HEK293 (cell line): ENCODE data around the gene LCE1D.
A peak's percentile ranks its signal among the peaks of the same experiment; 100 is the strongest.

Experiments used
- CTCF ChIA-PET: fragments of 350-600 bp; formaldehyde crosslinking; extraction: SDS; loops from one replicate; lab custom pipeline; 2021; ENCODE audit warnings: antibody characterized with exemption; lab: Yijun Ruan, JAX
- POLR2A ChIA-PET: fragments of 300-600 bp; formaldehyde crosslinking; extraction: SDS; loops from one replicate; lab custom pipeline; 2020; ENCODE audit warnings: antibody characterized with exemption, inconsistent platforms; lab: Yijun Ruan, JAX
- H3K27ac ChIP-seq: fragments of 200-500 bp; sonication (Bioruptor generic); 2 replicates; pipeline ENCODE4 v1.5.1; 2014; ENCODE audit warnings: low read depth, low read length, control low read depth, inconsistent platforms; ENCODE audit errors: extremely low read depth
- H3K36me3 ChIP-seq, 2 experiments: fragments of 200-500 bp in 1 of 2; sonication (Bioruptor generic) in 1 of 2; 1 replicate in 1 of 2; 2 replicates in 1 of 2; pipeline ENCODE4 v1.5.1; 2014 to 2017; ENCODE audit warnings: inconsistent platforms in 2 of 2, low read length in 2 of 2; ENCODE audit not compliant: control insufficient read depth in 2 of 2, insufficient read depth in 1 of 2
- H3K4me1 ChIP-seq: fragments of 200-500 bp; sonication (Bioruptor generic); 2 replicates; pipeline ENCODE4 v1.5.1; 2014; ENCODE audit warnings: mild to moderate bottlenecking, low read length, inconsistent platforms; ENCODE audit not compliant: control insufficient read depth, insufficient read depth
- H3K4me3 ChIP-seq: 2 replicates; pipeline ENCODE4 v1.5.1; 2011; ENCODE audit warnings: low read depth, mild to moderate bottlenecking, control low read depth, low read length, moderate library complexity
- H3K9me3 ChIP-seq: fragments of 200-500 bp; sonication (Bioruptor generic); 2 replicates; pipeline ENCODE4 v1.5.1; 2014; ENCODE audit warnings: low read depth, low read length, inconsistent platforms; ENCODE audit not compliant: control insufficient read depth, insufficient read depth
- AEBP2 ChIP-seq: fragments of 450-650 bp; formaldehyde crosslinking; IDR thresholded peaks from 2 replicates; pipeline ENCODE4 v1.5.1; 2016; ENCODE audit warnings: missing biosample characterization, missing genetic modification characterization, borderline replicate concordance
- ATF2 ChIP-seq: fragments of 450-650 bp; formaldehyde crosslinking; IDR thresholded peaks from 2 replicates; pipeline ENCODE4 v1.5.1; 2016; ENCODE audit warnings: missing biosample characterization, missing genetic modification characterization, low read depth
- EGR2 ChIP-seq: fragments of 450-650 bp; formaldehyde crosslinking; IDR thresholded peaks from 2 replicates; pipeline ENCODE4 v1.5.1; 2016; ENCODE audit warnings: low read depth, missing biosample characterization, missing genetic modification characterization
- ELK4 ChIP-seq: IDR thresholded peaks from 2 replicates; pipeline ENCODE4 v1.6.1; 2011; ENCODE audit warnings: mild to moderate bottlenecking, low read depth, low read length, borderline replicate concordance
- GLI4 ChIP-seq: fragments of 450-650 bp; formaldehyde crosslinking; IDR thresholded peaks from 2 replicates; pipeline ENCODE4 v1.5.1; 2016; ENCODE audit warnings: missing biosample characterization, missing genetic modification characterization
- IKZF3 ChIP-seq: fragments of 450-650 bp; IDR thresholded peaks from 2 replicates; pipeline ENCODE4 v1.5.0; 2018; ENCODE audit warnings: missing biosample characterization, mild to moderate bottlenecking, missing genetic modification characterization, moderate library complexity
- PRDM10 ChIP-seq: fragments of 450-650 bp; formaldehyde crosslinking; IDR thresholded peaks from 2 replicates; pipeline ENCODE4 v1.5.1; 2016; ENCODE audit warnings: missing biosample characterization, missing genetic modification characterization
- REST ChIP-seq: fragments of 450-650 bp; formaldehyde crosslinking; IDR thresholded peaks from 2 replicates; pipeline ENCODE4 v1.5.1; 2016; ENCODE audit warnings: missing biosample characterization, missing genetic modification characterization
- ZBTB26 ChIP-seq: fragments of 450-650 bp; formaldehyde crosslinking; optimal IDR thresholded peaks from 2 replicates; pipeline ENCODE3; 2016; ENCODE audit warnings: missing biosample characterization, mild to moderate bottlenecking, missing genetic modification characterization
- ZNF2 ChIP-seq: fragments of 450-650 bp; formaldehyde crosslinking; IDR thresholded peaks from 2 replicates; pipeline ENCODE4 v1.5.1; 2016; ENCODE audit warnings: missing biosample characterization, missing genetic modification characterization
- ZNF211 ChIP-seq: fragments of 450-650 bp; formaldehyde crosslinking; IDR thresholded peaks from 2 replicates; pipeline ENCODE4 v1.5.1; 2016; ENCODE audit warnings: low read depth, missing biosample characterization, missing genetic modification characterization
- ZNF24 ChIP-seq: fragments of 450-650 bp; formaldehyde crosslinking; IDR thresholded peaks from 2 replicates; pipeline ENCODE4 v1.5.1; 2016; ENCODE audit warnings: missing biosample characterization, missing genetic modification characterization
- ZNF302 ChIP-seq: fragments of 450-650 bp; formaldehyde crosslinking; IDR thresholded peaks from 2 replicates; pipeline ENCODE4 v1.5.1; 2016; ENCODE audit warnings: missing biosample characterization, missing genetic modification characterization, low read depth
- ZNF561 ChIP-seq: fragments of 450-650 bp; IDR thresholded peaks from 2 replicates; pipeline ENCODE4 v1.5.1; 2018; ENCODE audit warnings: missing biosample characterization, missing genetic modification characterization, borderline replicate concordance
- ZNF791 ChIP-seq: fragments of 450-650 bp; formaldehyde crosslinking; IDR thresholded peaks from 2 replicates; pipeline ENCODE4 v1.5.1; 2016; ENCODE audit warnings: missing biosample characterization, missing genetic modification characterization

LCE1D gene

GRCh38 chr1:152783095-152783494, 13.4 kb upstream of the LCE1D start:
- no peaks in the 10 kb centered on the region; the same call in 1 of the 2 replicates for H3K4me1 ChIP-seq
- no peak overlapping the region for H3K27ac ChIP-seq
- no peaks in the 10 kb centered on the region for H3K36me3 ChIP-seq
- no peaks in the 10 kb centered on the region for H3K9me3 ChIP-seq
- TF ChIP-seq ATF2 (tag by site-specific recombination) = no peak
- TF ChIP-seq ZNF211 (tag by site-specific recombination) = no peak
- no peak for TF ChIP-seq AEBP2
- no peak for TF ChIP-seq ZNF561 (tag by site-specific recombination)
- TF ChIP-seq GLI4 (tag by site-specific recombination) = no peak
- no peak for TF ChIP-seq ZNF302 (tag by site-specific recombination)
- TF ChIP-seq ZNF2 (tag by site-specific recombination) = no peak
- no peak for TF ChIP-seq IKZF3
- no peak for TF ChIP-seq REST (tag by site-specific recombination)
- TF ChIP-seq ZNF791 (tag by site-specific recombination) = no peak
- TF ChIP-seq EGR2 (tag by site-specific recombination) = no peak
- TF ChIP-seq ZNF24 (tag by site-specific recombination) = no peak
- TF ChIP-seq ZBTB26 (tag by site-specific recombination) = no peak
- POLR2A ChIA-PET = no interaction called here
- H3K4me3 ChIP-seq = no peak overlapping the region
- CTCF ChIA-PET = interaction anchor here (1.4 kb wide), 1 partner anchor 129 kb away, joined by 12 read pairs; no protein-coding TSS in a partner anchor

GRCh38 chr1:152786077-152786476, 10.4 kb upstream of the LCE1D start, which contains the start of gene LCE1E:
LCE1E (plus strand) TSS chr1:152786257; CDS start chr1:152787300, 1,043 bp downstream.
- Histone ChIP-seq H3K36me3 (no peaks in the 10 kb centered on the region), H3K9me3 (no peaks in the 10 kb centered on the region), H3K27ac (no peak within 1 kb of the TSS), H3K4me3 (no peak within 1 kb of the TSS), H3K4me1 (no peaks in the 10 kb centered on the region; the same call in 1 of the 2 replicates)
- ChIA-PET CTCF (interaction anchor here (1.1 to 1.2 kb wide), 2 partner anchors 13 to 86 kb away, joined by 3 to 4 read pairs; no protein-coding TSS in a partner anchor), POLR2A (no interaction called here)
- TF ChIP-seq ELK4 (no peak), PRDM10 (tag by site-specific recombination) (peak; percentile 51; the same call in 1 of the 2 replicates)
